RPMI7951 (cell line): Measurements from ENCODE around the gene LRRC27. TPM values are rescaled to one million over a fixed set of nuclear protein-coding genes. Genes with fewer than 3 reads are reported as not detected.
"Not testable (repeated sequence)": the region's sequence is repeated elsewhere in the genome, so short reads cannot be mapped to it uniquely, and the experiment has no call there.

Experiments
- DNase-seq: peaks from one replicate; pipeline ENCODE4 v3.0.0-alpha.2; 2012; ENCODE audit warnings: low read depth
- total RNA-seq: library from RNA; depleted of rRNA; stranded (reverse); fragments of >200 nt; shearing (Covaris generic); gene quantifications from 2 replicates; pipeline ENCODE4 v1.2.3, GENCODE V29; 2014

LRRC27 gene
- total RNA-seq, 1 experiment from 2014 or later = 4.3 TPM

GRCh38 chr10:132337854-132338253, 5.9 kb downstream of the LRRC27 start:
- DNase-seq = not testable (repeated sequence)

- DNase-seq = no peak
Observed at GRCh38 chr10:132338876-132339275, 6.9 kb downstream of the LRRC27 start.

GRCh38 chr10:132339276-132339675, 7.3 kb downstream of the LRRC27 start:
- DNase-seq = no peak

- DNase-seq = no peak
Observed at GRCh38 chr10:132341017-132341416, 9.0 kb downstream of the LRRC27 start.

GRCh38 chr10:132341781-132342180, 9.8 kb downstream of the LRRC27 start:
- no peak for DNase-seq

- DNase-seq = no peak
Observed at GRCh38 chr10:132342553-132342952, 10.6 kb downstream of the LRRC27 start.

GRCh38 chr10:132344386-132344785, 12.4 kb downstream of the LRRC27 start:
- DNase-seq = no peak

- DNase-seq = no peak
Observed at GRCh38 chr10:132345345-132345744, 13.4 kb downstream of the LRRC27 start.

GRCh38 chr10:132346806-132347205, 14.8 kb downstream of the LRRC27 start:
- no peak for DNase-seq

GRCh38 chr10:132347211-132347930, 15.4 kb downstream of the LRRC27 start:
- DNase-seq = no peak

GRCh38 chr10:132347931-132348267, 15.9 kb downstream of the LRRC27 start:
- DNase-seq = no peak

- no peak for DNase-seq
Observed at GRCh38 chr10:132349766-132350165, 17.8 kb downstream of the LRRC27 start.

- no peak for DNase-seq
Observed at GRCh38 chr10:132350391-132350790, 18.4 kb downstream of the LRRC27 start.

GRCh38 chr10:132350946-132351345, 19.0 kb downstream of the LRRC27 start:
- no peak for DNase-seq

- DNase-seq = no peak
Observed at GRCh38 chr10:132351611-132352010, 19.6 kb downstream of the LRRC27 start.

GRCh38 chr10:132352462-132353308, 20.7 kb downstream of the LRRC27 start:
- not testable (repeated sequence) for DNase-seq

GRCh38 chr10:132353456-132354355, 21.7 kb downstream of the LRRC27 start:
- DNase-seq = no peak

- DNase-seq = no peak
Observed at GRCh38 chr10:132354356-132355094, 22.5 kb downstream of the LRRC27 start.

GRCh38 chr10:132355297-132355696, 23.3 kb downstream of the LRRC27 start:
- no peak for DNase-seq

GRCh38 chr10:132355754-132356153, 23.8 kb downstream of the LRRC27 start:
- DNase-seq = no peak

- no peak for DNase-seq
Observed at GRCh38 chr10:132356621-132357195, 24.7 kb downstream of the LRRC27 start.
